ENCODE measurements around the gene C7orf57. TPM values are rescaled to one million over a fixed set of nuclear protein-coding genes. Genes with fewer than 3 reads are reported as not detected.
A peak's percentile ranks its signal among the peaks of the same experiment; 100 is the strongest.

The C7orf57 gene
- total and polyA plus RNA-seq, 2 donors (not counting 1 experiment from before 2014, with no cell fraction given), result not detected

- H2AFZ ChIP-seq (ENCODE audit: insufficient read depth, low read depth, low read length, poor library complexity, severe bottlenecking), result no peak overlapping the region
- H3K9me3 ChIP-seq (ENCODE audit: control extremely low read depth in 1 of 3, control insufficient read depth in 2 of 3, insufficient read depth in 1 of 3, low read length in 2 of 3), result peaks cover 0 to 11% (median 0%) of the 10 kb centered on the region in 3 donors
- intact Hi-C loops (cut with micrococcal nuclease), result loop anchor here (2.0 kb wide), 1 partner anchor 77 kb away; no protein-coding TSS in a partner anchor
- DNase-seq (no peak), ATAC-seq (ENCODE audit: low read depth) (no peak)
- no peak overlapping the region for H3K9ac ChIP-seq (ENCODE audit: low read length)
- no peaks in the 10 kb centered on the region for H4K20me1 ChIP-seq (ENCODE audit: control insufficient read depth, insufficient read depth, low read length, poor library complexity, severe bottlenecking)
- Mint-ChIP-seq H3K4me1 (peaks cover 17% of the 10 kb centered on the region), H3K9me3 (ENCODE audit: insufficient read depth) (no peaks in the 10 kb centered on the region), H3K27me3 (peaks cover 51% of the 10 kb centered on the region), H3K4me3 (no peak overlapping the region), H3K27ac (no peak overlapping the region)
- CTCF ChIA-PET, result interaction anchor here (1.6 to 1.8 kb wide), 2 partner anchors 42 to 77 kb away, joined by 4 to 6 read pairs; no protein-coding TSS in a partner anchor
- no peak overlapping the region for H3K4me3 ChIP-seq (ENCODE audit: control extremely low read depth in 1 of 5, extremely low read depth in 1 of 5, insufficient read depth in 1 of 5, low read depth in 2 of 5, low read length in 4 of 5)
- H3K27me3 ChIP-seq (replicated peaks in 1 of 4; ENCODE audit: control extremely low read depth in 1 of 4, control insufficient read depth in 3 of 4, insufficient read depth in 4 of 4, low read length in 3 of 4), result peaks cover 0 to 41% (median 30%) of the 10 kb centered on the region in 4 experiments
- no peak overlapping the region for H3K4me2 ChIP-seq (replicated peaks; ENCODE audit: low read depth, low read length, poor library complexity, severe bottlenecking)
- H3K4me1 ChIP-seq (ENCODE audit: control insufficient read depth in 2 of 2, insufficient read depth in 2 of 2, low read length in 2 of 2), result peaks cover 14 to 15% of the 10 kb centered on the region in 2 donors
- no peaks in the 10 kb centered on the region for H3K79me2 ChIP-seq (ENCODE audit: control insufficient read depth, insufficient read depth, low read length)
- TF ChIP-seq EZH2 (IDR thresholded peaks at IDR 0.05; ENCODE audit: borderline replicate concordance, insufficient read depth, low read depth, low read length, poor library complexity, severe bottlenecking), result no peak
- WGBS (ENCODE audit: insufficient coverage), result 62% methylated on average over 2 of the region's 5 CpGs
- POLR2A ChIA-PET, result no interaction called here
- H3K27ac ChIP-seq (ENCODE audit: low read length in 2 of 2), result no peak overlapping the region
- H3K36me3 ChIP-seq (replicated peaks in 1 of 2; ENCODE audit: control extremely low read depth in 1 of 2, control insufficient read depth in 1 of 2, extremely low read depth in 1 of 2, insufficient read depth in 2 of 2, low read length in 1 of 2), result no peaks in the 10 kb centered on the region
Observed at GRCh38 chr7:48033922-48034321, 1.4 kb upstream of the C7orf57 start.

GRCh38 chr7:48035967-48036478, 680 bp downstream of the C7orf57 start:
- peaks cover 0 to 40% (median 20%) of the 10 kb centered on the region in 4 experiments for H3K27me3 ChIP-seq (replicated peaks in 1 of 4; ENCODE audit: control extremely low read depth in 1 of 4, control insufficient read depth in 3 of 4, insufficient read depth in 4 of 4, low read length in 3 of 4)
- peak overlapping the region; percentile 89 for H3K4me3 Mint-ChIP-seq
- TF ChIP-seq, protein P1, sequence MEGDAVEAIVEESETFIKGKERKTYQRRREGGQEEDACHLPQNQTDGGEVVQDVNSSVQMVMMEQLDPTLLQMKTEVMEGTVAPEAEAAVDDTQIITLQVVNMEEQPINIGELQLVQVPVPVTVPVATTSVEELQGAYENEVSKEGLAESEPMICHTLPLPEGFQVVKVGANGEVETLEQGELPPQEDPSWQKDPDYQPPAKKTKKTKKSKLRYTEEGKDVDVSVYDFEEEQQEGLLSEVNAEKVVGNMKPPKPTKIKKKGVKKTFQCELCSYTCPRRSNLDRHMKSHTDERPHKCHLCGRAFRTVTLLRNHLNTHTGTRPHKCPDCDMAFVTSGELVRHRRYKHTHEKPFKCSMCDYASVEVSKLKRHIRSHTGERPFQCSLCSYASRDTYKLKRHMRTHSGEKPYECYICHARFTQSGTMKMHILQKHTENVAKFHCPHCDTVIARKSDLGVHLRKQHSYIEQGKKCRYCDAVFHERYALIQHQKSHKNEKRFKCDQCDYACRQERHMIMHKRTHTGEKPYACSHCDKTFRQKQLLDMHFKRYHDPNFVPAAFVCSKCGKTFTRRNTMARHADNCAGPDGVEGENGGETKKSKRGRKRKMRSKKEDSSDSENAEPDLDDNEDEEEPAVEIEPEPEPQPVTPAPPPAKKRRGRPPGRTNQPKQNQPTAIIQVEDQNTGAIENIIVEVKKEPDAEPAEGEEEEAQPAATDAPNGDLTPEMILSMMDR (IDR thresholded peaks at IDR 0.05), result no peak
- no peak for TF ChIP-seq EZH2 (IDR thresholded peaks at IDR 0.05; ENCODE audit: borderline replicate concordance, insufficient read depth, low read depth, low read length, poor library complexity, severe bottlenecking)
- no peak for DNase-seq
- no peak overlapping the region for H3K27ac ChIP-seq (ENCODE audit: low read length in 2 of 2)
- peaks cover 17% of the 10 kb centered on the region for H3K4me1 Mint-ChIP-seq
- ATAC-seq (ENCODE audit: low read depth), result peak; percentile 3
- peak overlapping the region; percentile 33 to 61 (median 44) for H3K4me3 ChIP-seq (ENCODE audit: control extremely low read depth in 1 of 5, extremely low read depth in 1 of 5, insufficient read depth in 1 of 5, low read depth in 2 of 5, low read length in 4 of 5)
- ChIA-PET POLR2A (no interaction called here), CTCF (no interaction called here)
- H4K20me1 ChIP-seq (ENCODE audit: control insufficient read depth, insufficient read depth, low read length, poor library complexity, severe bottlenecking), result no peaks in the 10 kb centered on the region
- intact Hi-C loops (cut with micrococcal nuclease), result loop anchor here (1.0 to 2.0 kb wide), 4 partner anchors 45 to 99 kb away; no protein-coding TSS in a partner anchor
- peak overlapping the region; percentile 64 for H2AFZ ChIP-seq (ENCODE audit: insufficient read depth, low read depth, low read length, poor library complexity, severe bottlenecking)
- peaks cover 0 to 11% (median 0%) of the 10 kb centered on the region in 3 donors for H3K9me3 ChIP-seq (ENCODE audit: control extremely low read depth in 1 of 3, control insufficient read depth in 2 of 3, insufficient read depth in 1 of 3, low read length in 2 of 3)
- peak overlapping the region; percentile 64 for H3K9ac ChIP-seq (ENCODE audit: low read length)
- no peaks in the 10 kb centered on the region for H3K79me2 ChIP-seq (ENCODE audit: control insufficient read depth, insufficient read depth, low read length)
- 6% methylated on average over 42 of the region's 42 CpGs for WGBS (ENCODE audit: insufficient coverage)
- H3K9me3 Mint-ChIP-seq (ENCODE audit: insufficient read depth), result no peaks in the 10 kb centered on the region
- H3K4me1 ChIP-seq (ENCODE audit: control insufficient read depth in 2 of 2, insufficient read depth in 2 of 2, low read length in 2 of 2), result peaks cover 14 to 15% of the 10 kb centered on the region in 2 donors
- H3K27ac Mint-ChIP-seq, result no peak overlapping the region
- H3K4me2 ChIP-seq (replicated peaks; ENCODE audit: low read depth, low read length, poor library complexity, severe bottlenecking), result peak overlapping the region; percentile 90
- peaks cover 34% of the 10 kb centered on the region for H3K27me3 Mint-ChIP-seq
- H3K36me3 ChIP-seq (replicated peaks in 1 of 2; ENCODE audit: control extremely low read depth in 1 of 2, control insufficient read depth in 1 of 2, extremely low read depth in 1 of 2, insufficient read depth in 2 of 2, low read length in 1 of 2), result no peaks in the 10 kb centered on the region
